IMR-90 (cell line): ENCODE results near the gene ATP1B1. TPM values are rescaled to one million over a fixed set of nuclear protein-coding genes. Genes with fewer than 3 reads are reported as not detected.

Experiments
- ATAC-seq: fragments of 200-7000 bp; cut with Tn5 transposase; 2 replicates; pipeline ENCODE4 v1.9.1; 2020; ENCODE audit warnings: low read depth, mild to moderate bottlenecking, moderate library complexity
- BruUV-seq: library from RNA; stranded (reverse); fragments of 400-500 nt; replicated peaks from 2 replicates; lab custom pipeline; 2021; lab: Mats Ljungman, UMichigan
- CTCF ChIA-PET: fragments of 300-600 bp; formaldehyde crosslinking; extraction: SDS; loops from one replicate; lab custom pipeline; 2021; ENCODE audit warnings: antibody characterized with exemption; lab: Yijun Ruan, JAX
- POLR2A ChIA-PET: fragments of 300-600 bp; sonication (Branson Sonifier 250); formaldehyde crosslinking; loops from one replicate; lab custom pipeline; 2022; ENCODE audit warnings: antibody characterized with exemption; ENCODE audit not compliant: unreplicated experiment; lab: Charles Lee
- DNase-seq: peaks from one replicate; pipeline ENCODE4 v3.0.0; 2013
- H2AFZ ChIP-seq: replicated peaks from 2 replicates; pipeline ENCODE3; 2013; ENCODE audit warnings: low read length, mild to moderate bottlenecking; ENCODE audit not compliant: poor library complexity
- H2AK5ac ChIP-seq: 2 replicates; pipeline ENCODE4 v1.6.1; 2013; ENCODE audit warnings: low read depth, low read length, inconsistent platforms
- H2AK9ac ChIP-seq: replicated peaks from 2 replicates; pipeline ENCODE3; 2013; ENCODE audit warnings: mild to moderate bottlenecking, low read depth, low read length, moderate library complexity; ENCODE audit not compliant: poor library complexity
- H2BK120ac ChIP-seq: 2 replicates; pipeline ENCODE4 v1.6.1; 2013; ENCODE audit warnings: low read depth, low read length, inconsistent platforms
- H2BK15ac ChIP-seq: 3 replicates; pipeline ENCODE4 v1.6.1; 2013; ENCODE audit warnings: low read depth, low read length, inconsistent platforms
- H2BK20ac ChIP-seq: 2 replicates; pipeline ENCODE4 v1.6.1; 2013; ENCODE audit warnings: low read depth, mild to moderate bottlenecking, inconsistent platforms, low read length, moderate library complexity
- H2BK5ac ChIP-seq: 2 replicates; pipeline ENCODE4 v1.6.1; 2013; ENCODE audit warnings: mild to moderate bottlenecking, low read depth, low read length, inconsistent platforms; ENCODE audit not compliant: poor library complexity, severe bottlenecking
- H3K14ac ChIP-seq: replicated peaks from 2 replicates; pipeline ENCODE4 v1.6.1; 2013; ENCODE audit warnings: low read depth, low read length, inconsistent platforms
- H3K18ac ChIP-seq: 2 replicates; pipeline ENCODE4 v1.6.1; 2013; ENCODE audit warnings: low read depth, low read length, control low read depth
- H3K23ac ChIP-seq: 2 replicates; pipeline ENCODE4 v1.6.1; 2013; ENCODE audit warnings: low read depth, low read length, inconsistent platforms
- H3K27ac ChIP-seq: 2 replicates; pipeline ENCODE4 v1.5.1; 2013; ENCODE audit warnings: mild to moderate bottlenecking, control low read depth, low read length; ENCODE audit not compliant: insufficient read depth
- H3K27me3 ChIP-seq: 2 replicates; pipeline ENCODE4 v1.6.1; 2013; ENCODE audit warnings: low read length; ENCODE audit not compliant: control insufficient read depth, insufficient read depth
- H3K36me3 ChIP-seq: 2 replicates; pipeline ENCODE4 v1.6.1; 2013; ENCODE audit warnings: low read length, mixed read lengths; ENCODE audit not compliant: control insufficient read depth, insufficient read depth
- H3K4ac ChIP-seq: 2 replicates; pipeline ENCODE4 v1.6.1; 2013; ENCODE audit warnings: low read depth, low read length, inconsistent platforms
- H3K4me1 ChIP-seq: 2 replicates; pipeline ENCODE4 v1.6.1; 2013; ENCODE audit warnings: low read length, mixed read lengths; ENCODE audit not compliant: control insufficient read depth, insufficient read depth
- H3K4me2 ChIP-seq: 2 replicates; pipeline ENCODE4 v1.6.1; 2013; ENCODE audit warnings: low read depth, mild to moderate bottlenecking, control low read depth, low read length, moderate library complexity
- H3K4me3 ChIP-seq: 2 replicates; pipeline ENCODE4 v1.5.1; 2013; ENCODE audit warnings: low read depth, mild to moderate bottlenecking, control low read depth, low read length, moderate library complexity; ENCODE audit not compliant: insufficient read depth
- H3K56ac ChIP-seq: 2 replicates; pipeline ENCODE4 v1.6.1; 2013; ENCODE audit warnings: low read length, inconsistent platforms; ENCODE audit not compliant: insufficient read depth; ENCODE audit errors: extremely low read depth
- H3K79me1 ChIP-seq, 2 experiments: 2 replicates each; pipeline ENCODE4 v1.6.1; 2013; ENCODE audit warnings: low read length in 2 of 2, inconsistent platforms in 1 of 2, low read depth in 1 of 2
- H3K9ac ChIP-seq: 2 replicates; pipeline ENCODE4 v1.6.1; 2013; ENCODE audit warnings: low read depth, low read length, control low read depth
- H3K9me1 ChIP-seq: 2 replicates; pipeline ENCODE4 v1.6.1; 2013; ENCODE audit warnings: low read length, inconsistent platforms; ENCODE audit not compliant: insufficient read depth
- H3K9me3 ChIP-seq: 2 replicates; pipeline ENCODE4 v1.6.1; 2013; ENCODE audit warnings: low read length; ENCODE audit not compliant: control insufficient read depth, insufficient read depth
- H4K20me1 ChIP-seq: 2 replicates; pipeline ENCODE4 v1.6.1; 2013; ENCODE audit warnings: low read length, inconsistent platforms; ENCODE audit not compliant: insufficient read depth
- H4K5ac ChIP-seq: 2 replicates; pipeline ENCODE4 v1.6.1; 2013; ENCODE audit warnings: mild to moderate bottlenecking, low read depth, low read length, control low read depth
- H4K8ac ChIP-seq, 2 experiments: 2 replicates each; pipeline ENCODE4 v1.6.1; 2013; ENCODE audit warnings: low read depth in 2 of 2, low read length in 2 of 2, control low read depth in 1 of 2, inconsistent platforms in 1 of 2
- H4K91ac ChIP-seq: 2 replicates; pipeline ENCODE4 v1.6.1; 2013; ENCODE audit warnings: low read depth, low read length, inconsistent platforms; ENCODE audit not compliant: insufficient read depth
- BHLHE40 ChIP-seq: fragments of 150-350 bp; IDR thresholded peaks from 2 replicates; pipeline ENCODE4 v1.6.1; 2016; ENCODE audit warnings: mild to moderate bottlenecking, low read depth, low read length
- CEBPB ChIP-seq: IDR thresholded peaks from 2 replicates; pipeline ENCODE4 v1.6.1; 2012; ENCODE audit warnings: low read depth, low read length, improper control_type of control experiment
- CHD1 ChIP-seq: IDR thresholded peaks from 2 replicates; pipeline ENCODE4 v1.6.1; 2012; ENCODE audit warnings: low read depth, low read length, improper control_type of control experiment
- CTCF ChIP-seq: conservative IDR thresholded peaks from 2 replicates; pipeline ENCODE4 v1.5.1; 2012; ENCODE audit warnings: mild to moderate bottlenecking, low read depth, low read length, improper control_type of control experiment
- ELK1 ChIP-seq: fragments of 150-350 bp; IDR thresholded peaks from 2 replicates; pipeline ENCODE4 v1.6.1; 2016; ENCODE audit warnings: low read depth, mild to moderate bottlenecking, low read length, moderate library complexity, borderline replicate concordance
- FOS ChIP-seq: fragments of 150-350 bp; IDR thresholded peaks from 2 replicates; pipeline ENCODE4 v1.6.1; 2016; ENCODE audit warnings: low read depth, low read length
- MAFK ChIP-seq: IDR thresholded peaks from 2 replicates; pipeline ENCODE4 v1.6.1; 2012; ENCODE audit warnings: low read depth, low read length, improper control_type of control experiment
- MAZ ChIP-seq: IDR thresholded peaks from 2 replicates; pipeline ENCODE4 v1.6.1; 2012; ENCODE audit warnings: low read depth, mild to moderate bottlenecking, low read length, improper control_type of control experiment, moderate library complexity, borderline replicate concordance
- MXI1 ChIP-seq: IDR thresholded peaks from 2 replicates; pipeline ENCODE4 v1.6.1; 2012; ENCODE audit warnings: low read depth, mild to moderate bottlenecking, low read length, moderate library complexity, borderline replicate concordance
- NFE2L2 ChIP-seq: fragments of 150-350 bp; IDR thresholded peaks from 2 replicates; pipeline ENCODE4 v1.6.1; 2016; ENCODE audit warnings: low read depth, mild to moderate bottlenecking, low read length
- POLR2A ChIP-seq: IDR thresholded peaks from 2 replicates; pipeline ENCODE4 v1.6.1; 2012; ENCODE audit warnings: mild to moderate bottlenecking, low read depth, low read length
- RAD21 ChIP-seq: IDR thresholded peaks from 2 replicates; pipeline ENCODE4 v1.6.1; 2012; ENCODE audit warnings: low read length, improper control_type of control experiment
- RCOR1 ChIP-seq: IDR thresholded peaks from 2 replicates; pipeline ENCODE4 v1.6.1; 2012; ENCODE audit warnings: mild to moderate bottlenecking, low read length, improper control_type of control experiment; ENCODE audit not compliant: insufficient replicate concordance
- RFX5 ChIP-seq: IDR thresholded peaks from 2 replicates; pipeline ENCODE4 v1.8.0; 2012; ENCODE audit warnings: low read depth, mild to moderate bottlenecking, low read length, moderate library complexity
- SMC3 ChIP-seq: fragments of 150-350 bp; IDR thresholded peaks from 2 replicates; pipeline ENCODE4 v1.6.1; 2016; ENCODE audit warnings: low read depth, mild to moderate bottlenecking, antibody characterized with exemption, low read length, moderate library complexity
- USF2 ChIP-seq: fragments of 150-350 bp; IDR thresholded peaks from 2 replicates; pipeline ENCODE4 v1.6.1; 2017; ENCODE audit warnings: mild to moderate bottlenecking, antibody characterized with exemption, low read length, low read depth
- dilution Hi-C: fragments of 300-500 bp; cut with HindIII; formaldehyde crosslinking; loops from one replicate; pipeline ENCODE4 v1.14.3; 2018; ENCODE audit warnings: low sequenced_read_pairs; ENCODE audit not compliant: unreplicated experiment
- in situ Hi-C: fragments of 300-500 bp; cut with MboI; formaldehyde crosslinking; loops from 3 replicates; pipeline ENCODE4 v1.14.3; 2019; ENCODE audit warnings: low sequenced_read_pairs, inconsistent platforms, mixed read lengths
- intact Hi-C: fragments of 100-400 bp; cut with micrococcal nuclease; formaldehyde crosslinking; loops from 2 replicates; pipeline ENCODE4 v1.10.0; 2022
- polyA plus RNA-seq, 3 experiments: library from polyadenylated mRNA; depleted of rRNA; stranded (reverse); fragments of >200 nt; gene quantifications; 2 replicates each; pipeline ENCODE4 v1.2.3, GENCODE V29; 2012; ENCODE audit warnings: low replicate concordance in 1 of 3
- total RNA-seq: library from RNA; depleted of rRNA; stranded (reverse); fragments of >200 nt; gene quantifications from 2 replicates; pipeline ENCODE4 v1.2.3, GENCODE V29; 2012

Gene ATP1B1
- total and polyA plus RNA-seq, 2 of the 4 experiments (the other 2 are of a cell fraction) = 14.5 to 22.1 TPM

GRCh38 chr1:169143984-169144383 lies 37.5 kb downstream of the ATP1B1 start:
- Histone ChIP-seq H2BK5ac (no peak overlapping the region), H3K4ac (no peak overlapping the region), H2BK20ac (no peak overlapping the region), H2BK120ac (no peak overlapping the region), H3K4me2 (no peak overlapping the region), H3K9ac (no peak overlapping the region), H4K8ac (no peak overlapping the region), H3K27ac (no peak overlapping the region), H4K91ac (no peak overlapping the region), H3K9me1 (no peaks in the 10 kb centered on the region), H2BK15ac (no peak overlapping the region), H2AFZ (no peak overlapping the region), H3K79me1 (no peaks in the 10 kb centered on the region), H4K20me1 (no peaks in the 10 kb centered on the region), H3K14ac (no peak overlapping the region), H3K27me3 (no peaks in the 10 kb centered on the region), H3K9me3 (no peaks in the 10 kb centered on the region), H3K23ac (no peak overlapping the region), H3K36me3 (no peaks in the 10 kb centered on the region), H4K5ac (no peak overlapping the region), H2AK5ac (no peak overlapping the region), H3K4me1 (no peaks in the 10 kb centered on the region), H3K4me3 (no peak overlapping the region), H3K56ac (no peak overlapping the region), H3K18ac (no peak overlapping the region), H2AK9ac (no peak overlapping the region)
- no TSS peak for BruUV-seq
- ATAC-seq (no peak), DNase-seq (no peak)
- ChIA-PET CTCF (interaction anchor here (1.1 kb wide), 1 partner anchor 204 kb away, joined by 3 read pairs; no protein-coding TSS in a partner anchor), POLR2A (no interaction called here)
- dilution Hi-C loops = no loop called here
- TF ChIP-seq RAD21 (no peak), MAZ (no peak), RFX5 (no peak), POLR2A (no peak), NFE2L2 (no peak), FOS (no peak), MAFK (no peak), ELK1 (no peak), CEBPB (no peak), CHD1 (no peak), USF2 (no peak), SMC3 (no peak), RCOR1 (no peak), CTCF (no peak), MXI1 (no peak), BHLHE40 (no peak)
- in situ Hi-C loops = no loop called here
- intact Hi-C loops = no loop called here
